Amygdala (tissue), 56 donors: ENCODE results near the gene PSMF1.

Experiments
- DNase-seq, 56 donors: peaks; one replicate each; lab custom pipeline; 2025; lab: John Stamatoyannopoulos, UW

Gene PSMF1

DNA sequence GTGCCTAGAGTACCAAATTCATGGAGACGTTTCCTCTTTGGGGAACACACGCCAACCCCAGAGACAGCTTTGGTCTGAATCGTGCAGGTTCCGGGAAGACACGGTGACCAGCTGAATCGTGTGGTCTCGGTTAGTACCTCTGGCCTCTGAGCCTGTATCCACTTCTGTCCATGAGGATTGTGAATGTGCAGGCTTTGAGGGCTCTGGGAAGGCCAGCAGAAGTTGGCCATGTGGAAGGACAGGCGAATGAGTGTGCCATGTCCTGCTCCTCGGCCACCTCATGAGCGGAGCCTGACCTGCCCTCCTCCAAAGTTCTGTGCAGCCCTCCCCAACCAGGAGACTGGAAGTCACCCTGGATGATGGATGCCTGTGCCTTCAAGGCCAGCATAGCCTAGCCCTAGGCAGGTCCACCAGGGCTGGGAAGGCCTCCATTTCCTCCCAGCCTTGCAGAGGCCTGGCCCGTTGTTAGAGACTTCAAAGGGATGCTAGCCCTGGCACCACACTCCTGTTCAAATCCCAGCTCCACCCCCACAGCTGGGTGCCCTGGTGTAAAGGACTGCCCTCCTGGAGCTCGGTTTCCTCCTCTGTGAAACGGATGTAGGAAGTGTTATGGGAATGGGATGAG lies 68.1 kb downstream of the PSMF1 start:
- no peak for DNase-seq

DNA sequence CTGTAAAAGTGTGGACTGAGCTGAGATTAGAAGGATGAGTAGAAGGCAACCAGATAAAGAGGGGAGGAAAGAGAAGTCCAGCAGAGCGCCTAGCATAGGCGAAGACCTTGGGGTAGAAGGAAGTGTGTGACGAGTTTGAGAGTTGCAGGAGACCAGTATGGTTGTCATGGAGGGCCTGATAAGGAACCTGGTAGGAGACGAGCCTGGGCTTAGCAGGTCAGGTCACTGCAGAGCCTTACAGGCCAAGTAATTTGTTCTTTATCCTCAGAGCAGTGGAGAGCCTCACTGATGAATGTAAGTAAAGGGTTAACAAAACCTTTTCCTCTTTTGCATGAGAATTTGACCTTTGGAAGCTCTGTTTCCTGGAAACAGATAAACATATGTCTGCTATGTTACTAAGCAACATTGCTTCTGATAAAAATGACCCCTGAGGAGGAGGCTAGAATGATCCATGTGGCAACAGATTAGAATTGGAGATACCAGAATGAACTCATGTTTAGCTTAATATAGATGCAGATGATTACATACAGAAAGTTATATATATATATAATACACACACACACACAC lies 69.3 kb downstream of the PSMF1 start:
- DNase-seq = no peak

DNA sequence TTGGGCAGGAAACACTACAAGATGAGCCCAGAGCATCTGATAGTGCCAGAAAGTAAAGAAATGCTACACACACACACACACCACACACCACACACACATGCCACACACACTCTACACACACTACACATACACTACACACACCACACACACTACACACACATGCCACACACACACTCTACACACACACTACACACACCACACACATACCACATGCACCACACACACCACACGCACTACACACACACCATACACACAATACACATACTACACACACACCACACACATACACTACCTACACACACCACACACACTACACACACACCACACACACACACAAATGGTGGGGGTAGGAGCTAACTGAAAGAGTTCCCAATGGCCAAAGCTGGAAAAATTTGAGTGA lies 69.9 kb downstream of the PSMF1 start:
- no peak for DNase-seq

DNA sequence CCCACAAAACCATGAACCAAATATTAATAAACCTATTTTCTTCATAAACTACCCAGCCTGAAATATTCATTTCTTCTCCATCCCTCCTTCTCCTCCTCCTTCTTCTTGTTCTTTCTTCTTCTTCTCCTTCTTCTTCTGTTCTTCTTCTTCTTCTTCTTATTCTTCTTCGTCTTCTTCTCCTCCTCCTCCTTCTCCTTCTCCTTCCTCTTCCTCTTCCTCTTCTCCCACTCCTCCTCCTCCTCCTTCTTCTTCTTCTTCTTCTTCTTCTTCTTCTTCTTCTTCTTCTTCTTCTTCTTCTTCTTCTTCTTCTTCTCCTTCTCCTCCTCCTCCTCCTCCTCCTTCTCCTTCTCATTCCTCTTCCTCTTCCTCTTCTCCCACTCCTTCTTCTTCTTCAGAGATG lies 71.4 kb downstream of the PSMF1 start:
- DNase-seq = no peak

DNA sequence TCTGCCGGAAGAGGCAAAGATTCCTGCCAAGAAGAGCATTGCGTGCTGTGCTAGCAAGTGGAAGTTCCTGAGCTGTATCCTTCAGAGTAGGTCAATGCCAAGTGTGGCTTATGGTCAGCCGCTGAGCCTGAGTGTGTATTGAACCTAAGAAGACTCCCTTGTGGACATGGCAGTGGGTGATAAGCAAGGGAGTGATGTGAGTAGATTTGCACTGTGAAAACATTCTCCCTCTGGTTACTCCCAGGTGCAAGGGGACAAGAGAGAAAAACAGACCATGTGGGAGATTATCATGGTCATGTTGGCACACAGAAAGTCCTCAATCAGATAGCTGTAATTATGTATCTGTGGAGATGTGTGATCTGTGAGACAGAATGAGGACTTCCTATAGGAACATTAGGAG lies 72.4 kb downstream of the PSMF1 start:
- DNase-seq = no peak

DNA sequence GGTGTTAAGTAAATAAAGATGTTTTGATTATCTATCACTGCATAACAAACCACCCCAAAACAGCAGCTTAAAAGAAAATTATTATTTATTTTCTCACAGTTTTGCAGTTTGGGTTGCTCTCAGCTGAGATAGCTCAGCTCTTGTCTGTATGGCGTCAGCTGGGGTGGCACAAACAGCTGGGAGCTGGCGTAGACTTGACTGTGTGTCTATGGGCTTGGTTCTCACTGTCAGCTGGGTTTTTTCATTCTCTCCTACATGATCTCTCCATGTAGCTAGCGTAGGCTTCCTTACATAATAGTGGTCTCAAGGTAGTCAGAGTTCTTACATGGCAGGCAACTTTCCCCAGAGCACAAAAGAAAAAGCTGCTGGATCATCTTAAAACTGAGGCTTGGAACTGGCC lies 72.9 kb downstream of the PSMF1 start:
- DNase-seq = no peak

DNA sequence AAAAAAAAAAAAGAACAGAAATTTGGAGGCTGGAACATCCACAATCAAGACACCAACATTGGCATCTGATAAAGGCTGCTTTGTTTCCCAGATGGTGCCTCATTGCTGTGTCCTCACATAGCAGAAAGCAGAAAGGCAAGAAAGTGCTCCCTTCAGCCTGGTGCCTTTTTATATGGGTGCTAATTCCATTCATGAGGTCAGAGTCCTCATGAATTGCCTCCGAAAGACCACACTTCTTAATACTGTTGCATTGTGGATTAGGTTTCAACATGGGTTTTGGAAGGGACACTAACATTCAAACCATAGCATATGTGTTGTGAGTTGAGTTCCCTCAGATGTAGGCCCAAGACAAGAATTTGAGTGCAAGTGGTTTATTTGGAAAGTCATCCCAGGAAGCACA lies 76.8 kb downstream of the PSMF1 start:
- no peak for DNase-seq

DNA sequence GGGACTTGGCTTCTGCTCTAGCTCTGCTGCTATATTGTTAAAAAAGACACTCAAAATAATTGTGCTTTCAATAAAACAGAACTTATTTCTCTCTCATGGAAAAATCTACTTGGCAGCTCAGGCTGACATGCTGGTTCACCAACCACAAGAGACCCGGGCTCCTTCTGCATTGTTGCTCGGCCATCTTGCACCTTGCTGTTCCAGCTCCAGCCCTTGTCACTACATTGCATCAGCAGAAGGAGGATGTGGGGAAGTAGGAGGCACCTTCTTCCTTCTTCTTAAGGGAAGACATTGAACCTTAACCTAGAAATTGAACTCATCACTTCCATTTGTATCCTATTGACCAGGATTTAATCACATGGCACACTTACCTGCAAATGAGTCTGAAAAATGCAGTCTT lies 78.2 kb downstream of the PSMF1 start:
- no peak for DNase-seq

DNA sequence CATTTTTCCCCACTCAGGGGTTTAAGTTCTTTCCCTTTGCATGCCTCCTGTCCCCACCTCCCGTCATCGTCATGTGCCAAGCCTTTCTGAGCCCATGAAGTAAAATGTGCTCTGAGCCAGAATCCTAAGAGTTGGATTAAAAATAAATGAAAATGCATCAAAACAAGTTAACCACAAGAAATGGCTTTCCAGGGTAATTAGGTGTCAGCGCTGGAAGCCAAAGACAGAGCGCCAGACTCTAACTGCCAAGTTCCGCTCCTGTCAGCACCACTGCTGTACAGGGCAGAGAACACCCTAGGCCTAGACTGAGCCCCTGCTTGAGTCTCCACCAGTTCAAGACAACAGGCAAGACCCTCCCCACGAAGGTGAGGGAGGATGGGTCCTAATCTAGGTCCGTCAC lies 79.4 kb downstream of the PSMF1 start:
- no peak for DNase-seq

DNA sequence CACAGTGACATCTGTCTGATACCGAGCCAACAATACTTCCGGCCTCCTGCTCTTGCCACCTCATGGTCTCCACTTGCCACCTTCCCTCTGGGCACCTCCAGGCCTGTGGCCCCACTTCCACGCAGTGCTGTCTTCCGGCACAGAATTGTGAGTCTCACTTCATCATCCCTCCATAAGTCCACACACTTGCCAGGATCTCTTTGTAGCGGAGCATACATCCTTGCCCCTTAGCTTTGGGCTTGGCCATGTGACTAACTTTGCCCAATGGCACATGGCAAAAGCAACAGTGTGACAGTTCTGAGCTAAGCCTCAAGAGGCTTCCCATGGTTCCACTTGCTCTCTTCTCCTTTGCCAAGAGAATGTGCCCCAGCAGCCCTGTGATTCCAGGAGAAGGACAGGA lies 80.3 kb downstream of the PSMF1 start:
- DNase-seq = no peak

DNA sequence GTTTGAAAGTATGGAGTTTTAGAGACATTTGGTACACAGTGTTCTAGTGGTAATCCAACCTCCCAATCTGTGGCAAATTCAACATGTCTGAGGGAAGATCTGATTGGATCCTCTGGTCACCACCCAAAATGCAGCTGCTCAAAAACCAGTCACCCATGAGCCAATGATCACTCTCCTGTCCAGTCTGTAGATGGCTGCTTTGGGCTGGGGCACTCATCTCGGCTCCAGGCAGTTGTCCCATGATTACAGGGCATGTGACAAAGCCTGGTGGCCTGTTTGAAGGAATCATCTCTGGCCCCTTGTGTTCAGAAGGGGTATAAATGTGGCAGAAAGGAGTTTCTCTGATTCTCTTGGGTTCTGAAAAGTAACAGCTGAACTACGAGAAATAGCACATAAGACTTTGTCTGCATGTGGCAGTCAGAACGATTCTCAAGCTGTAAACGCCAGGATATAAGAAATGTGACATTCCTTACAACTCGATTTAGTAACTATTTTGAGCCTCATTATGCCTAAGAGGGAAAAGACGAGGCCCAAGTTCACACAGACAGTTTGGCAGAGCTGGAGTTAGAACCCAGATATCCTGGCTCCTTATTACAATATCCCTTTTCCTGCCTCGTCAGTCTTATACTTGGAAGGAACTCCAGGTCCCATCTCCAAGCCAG lies 80.9 kb downstream of the PSMF1 start:
- no peak for DNase-seq

DNA sequence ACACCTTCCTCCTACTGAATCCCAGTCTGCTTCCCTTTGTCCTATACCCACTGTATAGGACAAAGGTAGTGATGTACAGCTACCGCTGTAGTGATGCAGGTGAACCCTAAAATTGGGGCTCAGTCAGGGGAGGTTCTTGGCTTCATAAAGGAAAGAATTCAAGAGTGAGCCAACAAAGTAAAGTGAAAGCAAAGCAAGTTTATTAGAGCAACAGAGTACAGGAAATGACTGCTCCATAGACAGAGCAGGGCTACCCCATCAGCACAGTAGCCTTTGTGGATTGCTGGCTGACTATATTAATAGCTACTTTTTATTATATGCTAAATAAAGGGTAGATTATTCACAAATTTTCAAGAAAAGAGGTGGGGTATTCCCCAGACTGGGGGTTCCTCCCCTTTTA lies 81.6 kb downstream of the PSMF1 start:
- DNase-seq = no peak

DNA sequence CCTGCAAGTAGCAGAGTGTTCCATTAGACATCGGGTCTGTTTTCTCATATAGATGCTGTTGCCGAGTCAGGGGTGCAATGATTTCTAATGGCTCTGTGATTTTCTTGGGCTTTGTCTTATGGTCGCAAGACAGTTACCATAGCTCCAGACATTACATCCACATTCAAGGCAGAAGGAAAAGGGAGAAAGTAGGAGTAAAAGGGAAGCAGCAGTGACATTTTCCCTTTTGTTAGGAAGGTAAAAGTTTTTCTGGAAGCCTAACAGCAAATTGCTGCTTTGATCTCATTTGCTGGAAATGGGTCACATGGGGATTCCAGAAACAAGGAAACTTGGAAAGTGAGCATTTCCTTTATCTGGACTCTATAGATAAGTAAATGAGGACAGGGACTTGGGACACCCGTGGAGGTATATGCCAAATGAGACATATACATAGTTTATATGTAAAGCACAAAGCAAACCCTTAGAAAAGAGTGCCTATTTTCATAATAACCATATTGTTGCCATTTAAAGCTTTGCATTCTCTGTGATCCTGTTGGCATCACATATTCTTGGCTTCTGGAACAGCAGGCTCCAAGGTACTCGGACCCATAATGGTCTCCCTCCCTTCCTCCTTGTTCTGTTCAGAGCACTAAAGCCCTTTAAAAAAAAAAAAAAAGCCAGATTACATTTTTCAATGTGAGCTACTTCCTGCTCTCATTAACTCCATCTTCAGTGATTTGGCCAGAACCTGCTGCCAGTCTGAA lies 84.5 kb downstream of the PSMF1 start, which contains the start of gene C20orf202:
C20orf202 (plus strand) TSS at position 693 of the 743 bp plus-strand sequence. CDS start 132 bp downstream, outside the sequence.
- DNase-seq = no peak

DNA sequence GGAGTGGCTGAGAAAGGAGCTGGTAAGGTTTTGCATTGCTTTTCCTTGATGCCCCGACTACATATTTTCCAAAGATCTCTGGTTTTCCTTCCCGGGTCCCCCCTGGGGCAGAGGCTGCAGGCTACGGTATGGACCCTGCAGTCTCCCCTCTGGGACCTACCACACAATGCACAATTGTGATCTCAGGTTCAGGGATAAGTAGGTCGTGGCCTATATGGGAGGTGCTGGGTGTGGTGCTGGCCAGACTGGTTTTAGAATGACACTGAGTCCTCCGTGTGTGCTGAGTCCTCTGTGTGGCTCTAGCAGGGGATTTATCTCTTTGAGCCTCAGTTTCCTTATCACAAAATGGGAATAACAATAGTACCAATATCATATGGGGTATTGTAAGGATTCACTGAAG lies 85.2 kb downstream of the PSMF1 start:
- no peak for DNase-seq

DNA sequence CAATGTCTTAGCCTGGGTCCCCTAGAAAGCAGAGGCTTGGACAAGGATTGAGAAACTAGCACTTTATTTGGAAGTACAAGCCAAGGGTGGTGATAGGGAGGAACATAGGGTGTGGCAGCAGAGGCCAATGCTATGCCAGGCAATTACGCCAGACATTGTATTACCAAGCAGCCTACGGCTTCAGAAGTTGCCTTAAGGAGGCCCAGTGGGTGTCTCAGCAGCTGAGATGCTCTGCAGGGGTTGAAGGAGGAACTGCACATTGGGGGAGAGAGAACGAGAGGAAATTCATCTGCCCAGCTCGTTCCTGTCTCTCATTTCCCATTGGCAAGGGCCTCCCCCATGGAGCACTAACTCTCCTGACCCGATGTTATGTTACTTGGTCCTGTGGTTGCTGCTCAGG lies 85.7 kb downstream of the PSMF1 start:
- no peak for DNase-seq

DNA sequence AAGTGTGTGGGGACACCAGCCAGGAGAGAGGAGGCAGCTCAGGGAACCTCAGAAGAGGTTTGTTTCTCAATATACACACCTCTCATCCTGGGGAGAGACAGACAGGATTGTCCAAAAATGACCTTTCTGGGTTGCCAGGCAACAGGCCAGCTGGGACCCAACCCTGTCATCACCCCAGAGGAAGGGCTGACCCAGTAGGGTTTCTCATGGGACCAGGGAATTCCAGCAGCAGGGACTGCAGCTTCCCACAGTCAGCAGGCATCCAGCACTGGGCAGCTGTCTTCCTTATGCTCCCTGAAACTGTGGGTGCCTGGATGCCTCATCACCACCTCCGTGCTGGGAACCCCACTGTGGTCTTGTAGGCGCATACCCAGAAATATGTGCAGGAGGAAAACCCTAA lies 86.2 kb downstream of the PSMF1 start:
- DNase-seq = no peak

DNA sequence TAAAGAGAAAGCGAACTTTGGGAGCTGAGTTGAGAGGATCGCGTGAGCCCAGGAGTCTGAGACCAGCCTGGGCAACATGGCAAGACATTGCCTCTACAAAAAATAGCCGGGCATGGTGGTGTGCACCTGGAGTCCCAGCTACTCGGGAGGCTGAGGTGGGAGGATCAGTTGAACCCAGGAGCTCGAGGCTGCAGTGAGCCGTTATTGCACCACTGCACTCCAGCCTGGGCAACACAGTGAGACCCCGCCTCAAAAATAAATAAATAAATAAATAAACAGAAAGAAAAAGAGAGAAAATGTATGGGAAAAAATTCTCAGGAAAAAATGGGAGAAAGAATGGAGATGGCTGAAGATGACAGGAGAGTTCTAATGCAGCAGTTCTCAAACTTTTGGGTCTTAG lies 87.4 kb downstream of the PSMF1 start:
- no peak for DNase-seq

DNA sequence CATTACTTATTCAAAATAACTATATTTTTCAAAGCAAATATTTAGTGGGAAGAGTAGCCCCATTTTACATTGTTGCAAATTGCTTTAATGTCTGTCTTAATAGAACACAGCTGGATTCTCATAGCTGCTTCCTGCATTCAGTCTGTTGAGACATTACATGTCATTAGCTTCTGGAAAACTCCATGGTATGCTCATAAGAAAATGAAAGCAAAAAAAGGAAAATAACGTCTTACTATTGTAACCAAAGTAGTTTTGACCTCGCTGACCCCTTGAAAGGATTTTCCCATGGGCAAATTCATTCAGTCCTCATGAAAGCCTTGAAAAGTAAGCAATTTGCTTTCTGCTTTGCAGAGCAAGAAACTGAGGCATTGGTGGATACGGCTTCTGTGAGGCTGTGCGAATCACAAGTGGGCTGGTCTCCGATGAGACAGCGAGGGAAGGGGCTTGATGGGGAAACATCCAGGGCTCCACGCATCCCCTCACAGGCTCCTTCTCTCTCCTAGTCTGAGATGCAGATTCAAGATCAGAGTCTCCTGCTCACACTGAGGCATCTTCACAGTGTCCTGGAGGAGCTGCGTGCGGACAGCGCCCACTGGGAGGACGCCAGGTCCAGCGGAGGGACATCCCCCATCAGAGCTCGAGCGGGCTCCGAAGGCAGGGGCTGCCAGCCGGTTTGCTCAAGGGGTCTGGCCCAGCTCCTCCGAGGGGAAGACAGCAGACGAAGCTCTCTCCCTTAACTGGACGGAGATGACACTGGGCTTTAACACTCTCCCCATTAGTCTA lies 88.2 kb downstream of the PSMF1 start:
- DNase-seq = no peak

DNA sequence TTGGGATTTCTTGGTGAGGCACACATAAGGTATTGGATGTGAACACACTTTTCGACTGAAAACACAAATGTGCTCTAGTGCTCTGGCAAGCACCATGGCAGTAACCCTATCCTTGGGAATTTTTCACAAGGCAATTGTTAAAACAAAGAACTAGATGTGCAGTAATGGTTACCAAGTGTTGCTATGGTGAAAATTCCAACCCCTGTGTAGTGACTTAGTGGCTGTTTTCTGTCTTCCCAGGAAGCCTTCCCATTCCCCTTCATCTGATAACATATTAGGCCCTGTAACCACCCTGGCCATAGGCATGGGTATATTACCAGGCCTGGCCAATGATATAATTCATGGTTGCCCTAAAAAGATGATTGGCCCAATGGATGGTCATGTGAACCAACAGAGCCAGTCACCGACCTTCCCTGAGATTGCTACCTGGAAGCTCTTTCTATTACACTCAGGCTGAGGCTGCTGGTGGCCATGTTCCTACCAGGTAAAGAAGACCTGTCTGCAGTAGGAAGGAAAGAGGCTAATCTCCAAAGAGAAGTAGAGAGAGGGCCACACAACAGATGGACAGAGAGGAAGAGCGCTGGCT lies 89.0 kb downstream of the PSMF1 start:
- no peak for DNase-seq
